HG03439 (cell line): ENCODE measurements around the gene OIT3.

Source experiments
- ATAC-seq: cut with Tn5 transposase; IDR thresholded peaks from one replicate; pipeline ENCODE4 v1.9.1; 2021; ENCODE audit warnings: mild to moderate bottlenecking, moderate library complexity; ENCODE audit not compliant: unreplicated experiment

The OIT3 gene

DNA sequence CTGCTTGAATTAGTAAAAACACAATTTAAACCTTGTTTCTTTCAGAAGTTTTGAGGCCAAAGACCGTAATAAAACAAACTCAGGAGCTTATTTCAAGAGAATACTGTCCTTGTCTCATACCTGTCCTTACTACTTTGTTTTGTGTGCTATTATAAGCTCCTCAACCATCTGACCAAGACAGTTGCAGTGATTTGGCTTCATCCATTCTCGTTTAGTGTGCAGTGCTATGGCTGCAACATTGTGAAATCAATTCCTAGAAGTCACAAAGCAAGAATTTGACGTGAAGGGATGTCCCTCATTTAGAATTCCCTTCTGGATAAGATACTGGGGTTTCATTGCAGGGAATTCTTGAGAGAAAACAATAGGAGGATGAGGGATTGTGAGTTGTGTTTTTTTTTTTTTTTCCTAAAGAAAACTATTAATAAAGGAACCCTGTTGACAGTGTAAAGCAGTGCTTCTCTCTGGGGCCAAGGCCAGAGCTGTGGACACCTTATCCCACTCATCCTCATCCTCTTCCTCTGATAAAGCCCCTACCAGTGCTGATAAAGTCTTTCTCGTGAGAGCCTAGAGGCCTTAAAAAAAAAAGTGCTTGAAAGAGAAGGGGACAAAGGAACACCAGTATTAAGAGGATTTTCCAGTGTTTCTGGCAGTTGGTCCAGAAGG is at the start of gene OIT3:
Gene OIT3, plus strand, starts transcription at position 604 of the 663 bp plus-strand sequence. CDS start 60 bp downstream, outside the sequence.
- ATAC-seq = no peak

DNA sequence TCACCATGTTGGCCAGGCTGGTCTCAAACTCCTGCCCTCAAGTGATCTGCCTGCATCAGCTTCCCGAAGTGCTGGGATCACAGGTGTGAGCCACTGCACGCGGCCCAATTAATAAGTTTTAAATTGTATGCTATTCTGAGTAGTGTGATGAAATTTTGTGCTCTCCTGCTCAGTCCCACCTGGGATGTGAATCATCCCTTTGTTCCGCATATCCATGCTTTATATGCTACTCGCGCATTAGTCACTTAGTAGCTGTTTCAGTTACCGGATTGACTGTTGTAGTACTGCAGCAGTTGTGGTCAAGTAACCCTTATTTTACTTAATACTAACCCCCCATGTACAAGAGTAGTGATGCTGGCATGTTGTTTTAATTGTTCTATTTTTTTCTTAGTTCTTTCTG is 47.3 kb upstream of the OIT3 start:
- no peak for ATAC-seq

DNA sequence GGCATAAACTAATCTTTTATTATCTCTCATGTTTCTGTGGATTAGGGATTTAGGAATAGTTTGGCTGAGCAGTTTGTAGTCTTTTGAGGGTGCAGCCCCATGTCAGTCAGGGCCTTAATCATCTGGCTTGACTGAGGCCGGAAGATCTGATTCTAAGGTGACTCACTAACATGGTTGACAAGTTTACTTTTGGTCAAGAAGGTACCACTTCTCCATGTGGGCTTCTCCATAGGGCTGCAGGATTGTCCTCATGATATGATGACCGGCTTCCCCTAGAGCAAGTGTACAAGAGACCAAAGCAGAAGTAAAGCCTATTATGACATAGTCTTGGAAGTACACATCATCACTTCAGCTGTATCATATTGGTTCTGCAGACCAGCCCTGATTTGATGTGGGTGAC is 45.9 kb upstream of the OIT3 start:
- ATAC-seq = no peak

DNA sequence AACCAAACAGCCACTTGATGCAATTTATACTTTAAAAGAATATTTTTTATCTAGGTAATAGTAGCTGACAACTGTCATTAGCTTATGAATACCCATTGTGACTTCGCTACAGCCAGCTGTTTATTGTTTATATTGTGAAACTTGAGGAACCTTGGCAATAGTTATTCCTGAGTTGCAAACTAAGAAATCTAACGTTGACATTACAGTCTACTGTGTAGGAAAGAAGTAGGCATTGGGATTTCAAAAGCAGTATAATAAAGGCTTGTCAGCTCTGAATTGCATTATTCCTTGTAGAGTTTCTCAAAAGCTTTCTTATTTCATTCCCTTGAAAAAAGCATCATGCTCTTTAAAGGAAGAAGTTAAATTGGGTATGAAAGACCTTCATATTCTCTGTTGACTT is 42.7 kb upstream of the OIT3 start:
- ATAC-seq = no peak

DNA sequence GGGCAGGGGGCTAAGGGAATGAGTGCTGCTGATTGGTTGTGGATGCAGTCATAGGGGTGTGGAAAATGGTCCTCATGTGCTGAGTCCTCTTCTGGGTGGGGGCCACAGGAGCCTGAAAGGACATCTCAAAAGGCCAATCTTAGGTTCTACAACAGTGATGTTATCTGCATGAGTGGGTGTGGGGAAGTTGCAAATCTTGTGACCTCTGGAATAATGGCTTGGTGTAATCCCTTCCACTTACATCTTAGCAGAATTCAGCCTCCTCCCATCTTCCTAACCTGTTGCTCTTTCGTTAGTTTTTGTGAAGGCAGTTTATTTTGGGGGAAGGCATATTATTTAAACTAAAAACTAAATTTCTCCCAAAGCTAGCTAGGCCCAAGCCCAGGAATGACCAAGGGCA is 42.0 kb upstream of the OIT3 start:
- ATAC-seq = no peak

DNA sequence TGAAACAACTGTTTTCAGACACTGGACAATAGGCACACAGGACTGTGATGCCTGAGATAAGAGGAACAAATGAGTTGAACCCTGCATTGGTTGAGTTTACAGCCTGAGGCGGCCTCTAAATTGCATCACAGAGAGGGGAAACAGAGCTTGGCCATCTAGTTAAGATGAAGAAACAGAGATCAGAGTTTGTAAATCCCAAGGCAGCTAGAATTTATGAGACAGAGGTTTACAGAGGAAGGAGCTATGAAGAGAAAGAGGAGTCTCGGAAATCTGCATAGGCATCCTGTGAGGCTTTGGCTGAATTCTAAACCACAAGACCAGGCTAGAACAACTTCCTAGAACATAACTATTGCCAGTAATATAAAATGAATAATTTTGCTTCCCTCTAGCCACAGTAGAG is 41.0 kb upstream of the OIT3 start:
- ATAC-seq = no peak

DNA sequence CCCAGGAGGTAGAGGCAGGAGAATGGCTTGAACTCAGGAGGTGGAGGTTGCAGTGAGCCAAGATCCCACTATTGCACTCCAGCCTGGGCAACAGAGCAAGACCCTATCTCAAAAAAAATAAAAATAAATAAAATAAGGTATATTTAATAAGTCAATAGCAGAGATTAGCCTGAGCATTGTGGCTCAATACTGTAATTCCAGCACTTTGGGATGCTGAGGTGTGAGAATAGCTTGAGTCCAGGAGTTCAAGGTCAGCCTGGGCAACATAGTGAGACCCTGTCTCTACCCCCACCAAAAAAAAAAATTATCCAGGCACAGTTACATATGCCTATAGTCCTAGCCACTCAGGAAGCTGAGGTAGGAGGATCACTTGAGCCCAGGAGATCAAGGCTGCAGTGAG is 38.4 kb upstream of the OIT3 start:
- no peak for ATAC-seq

DNA sequence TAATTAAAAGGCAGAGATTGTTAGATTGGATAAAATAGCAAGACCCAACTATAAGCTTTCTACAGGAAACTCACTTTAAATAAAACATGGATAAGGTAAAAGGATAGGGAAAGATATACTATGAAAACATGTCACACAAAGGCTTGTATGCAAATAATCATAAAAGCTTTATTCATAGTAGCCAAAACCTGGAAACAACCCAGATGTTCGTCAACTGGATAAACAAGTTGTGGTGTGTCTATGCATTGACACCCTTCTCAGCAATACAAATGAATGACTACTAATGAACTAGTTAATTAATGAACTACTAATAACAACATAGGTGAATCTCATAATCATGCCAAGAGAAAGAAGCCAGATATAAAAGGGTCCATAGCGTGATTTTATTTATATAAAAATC is 37.7 kb upstream of the OIT3 start:
- ATAC-seq = no peak

DNA sequence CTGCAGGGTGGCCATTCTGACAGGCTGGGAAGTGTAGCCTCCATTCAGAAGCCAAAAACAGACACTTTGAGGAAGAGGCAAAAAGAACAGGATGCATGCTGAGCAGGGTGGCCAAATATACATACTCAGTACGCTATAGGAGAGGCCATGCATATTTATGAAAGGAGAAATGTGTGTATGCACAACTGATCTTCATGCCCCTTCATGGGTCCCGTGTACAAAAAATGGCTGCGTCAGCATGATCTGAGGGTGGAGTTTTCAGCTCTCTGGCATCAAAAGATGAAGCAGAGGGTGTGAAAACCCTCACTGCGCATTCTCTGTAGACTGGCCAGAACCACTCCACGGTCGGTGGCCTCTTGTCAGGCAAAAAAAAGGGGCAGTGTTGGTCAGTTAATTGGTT is 35.5 kb upstream of the OIT3 start:
- ATAC-seq = no peak

DNA sequence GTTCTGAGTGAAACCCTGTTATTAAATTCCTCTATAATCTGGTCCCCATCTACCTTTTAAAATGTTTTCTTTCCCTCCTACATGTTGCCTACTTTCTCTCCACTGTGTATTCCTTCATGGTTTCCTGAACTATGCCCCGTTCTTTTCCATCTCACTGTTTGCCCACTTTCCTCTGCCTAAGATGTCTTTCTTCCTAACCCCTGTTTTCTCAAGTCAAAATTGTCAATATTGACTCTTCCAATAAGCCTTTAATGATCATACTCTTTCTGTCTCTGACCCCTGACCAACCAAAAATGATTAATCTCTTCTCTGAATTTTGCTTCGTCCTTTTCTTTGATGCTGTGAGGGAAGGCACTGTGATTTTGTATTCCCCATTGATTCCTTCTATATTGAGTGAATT is 30.6 kb upstream of the OIT3 start:
- no peak for ATAC-seq

DNA sequence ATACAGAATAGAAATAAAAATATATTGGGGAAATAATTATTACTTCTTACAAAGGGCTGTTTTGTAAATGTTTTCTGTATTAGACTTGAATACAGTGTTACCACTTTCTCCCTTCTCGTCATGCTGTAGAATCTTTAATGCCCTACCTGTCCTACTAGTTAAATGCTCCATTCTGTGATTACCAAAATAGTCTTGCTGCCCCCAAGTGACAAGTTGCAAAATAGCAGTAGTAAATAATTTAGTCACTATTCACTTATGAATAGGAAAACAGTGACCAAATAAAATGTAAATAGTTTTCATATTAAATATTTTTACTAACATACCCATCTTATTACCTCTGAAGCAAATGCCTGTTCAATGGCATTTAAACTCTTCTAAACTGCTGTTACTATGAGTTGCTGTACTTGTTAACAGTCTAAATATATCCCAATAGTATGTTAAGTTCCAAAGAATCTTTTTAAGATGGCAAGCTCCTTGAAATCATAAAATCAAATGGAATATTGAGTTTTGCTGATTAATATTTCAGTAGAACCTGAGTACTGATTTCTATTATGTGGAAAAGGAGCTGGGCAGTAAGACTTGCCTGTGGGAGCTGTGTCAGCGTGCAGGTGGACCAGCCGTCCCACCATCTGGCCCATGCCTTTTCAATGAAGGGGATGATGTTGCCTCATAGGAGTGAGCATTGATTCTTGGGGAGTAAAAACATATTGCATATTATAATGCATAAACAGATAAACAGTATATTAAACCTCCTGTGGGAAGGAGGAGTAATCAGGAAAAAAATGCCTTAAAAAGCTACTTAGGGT is 18.1 kb upstream of the OIT3 start:
- ATAC-seq = no peak

DNA sequence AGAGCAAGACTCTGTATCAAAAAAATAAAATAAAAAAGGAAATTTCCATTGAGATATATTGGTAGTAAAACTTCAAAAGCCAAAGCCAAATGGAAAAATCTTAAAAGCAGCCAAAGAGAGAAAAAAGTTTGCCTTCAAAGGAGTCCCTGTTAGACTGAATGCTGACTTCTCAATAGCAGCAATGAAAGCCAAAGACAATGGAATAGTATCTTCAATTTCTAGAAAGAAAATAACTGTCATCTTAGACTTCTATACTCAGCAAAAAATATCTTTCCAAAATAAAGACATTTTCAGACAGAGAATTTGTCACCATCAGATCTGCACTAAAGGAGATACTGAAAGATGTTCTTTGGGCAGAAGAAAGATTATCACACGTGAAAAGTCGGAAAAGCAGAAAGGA is 14.3 kb upstream of the OIT3 start:
- ATAC-seq = no peak

DNA sequence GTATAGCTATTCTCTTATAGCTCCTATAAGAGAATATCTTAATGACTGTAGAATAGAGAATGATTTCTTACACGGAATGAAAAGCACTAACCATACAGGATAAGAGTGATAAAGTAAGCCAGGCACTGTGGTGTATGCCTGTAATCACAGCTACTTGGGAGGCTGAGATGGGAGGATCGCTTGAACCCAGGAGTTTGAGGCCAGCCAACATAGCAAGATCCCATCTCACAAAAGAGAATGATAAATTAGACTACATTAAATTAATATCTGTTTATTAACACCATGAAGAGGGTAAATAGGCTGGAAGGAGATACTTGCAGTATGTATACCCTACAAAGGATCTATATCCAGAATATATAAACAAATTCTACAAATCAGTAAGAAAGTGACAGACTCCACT is 12.2 kb upstream of the OIT3 start:
- ATAC-seq = no peak

DNA sequence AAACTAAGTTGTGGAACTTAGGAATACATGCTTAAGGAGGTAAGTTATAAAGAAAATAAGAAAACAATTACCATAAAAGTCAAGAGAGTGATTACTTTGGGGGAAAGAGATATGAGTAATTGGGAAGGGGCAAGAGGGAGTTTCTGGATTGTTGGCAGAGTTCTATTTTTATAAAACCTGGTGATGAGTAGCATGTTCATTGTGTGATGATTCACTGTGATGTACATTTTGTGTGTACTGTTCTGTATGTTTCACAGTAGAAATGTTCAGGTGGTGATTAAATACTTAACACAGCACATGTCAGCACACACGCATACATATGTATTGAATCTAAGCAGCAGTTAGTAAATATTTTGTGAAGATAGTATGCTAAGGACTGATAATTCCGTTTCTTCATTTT is 9.7 kb upstream of the OIT3 start:
- ATAC-seq = no peak

DNA sequence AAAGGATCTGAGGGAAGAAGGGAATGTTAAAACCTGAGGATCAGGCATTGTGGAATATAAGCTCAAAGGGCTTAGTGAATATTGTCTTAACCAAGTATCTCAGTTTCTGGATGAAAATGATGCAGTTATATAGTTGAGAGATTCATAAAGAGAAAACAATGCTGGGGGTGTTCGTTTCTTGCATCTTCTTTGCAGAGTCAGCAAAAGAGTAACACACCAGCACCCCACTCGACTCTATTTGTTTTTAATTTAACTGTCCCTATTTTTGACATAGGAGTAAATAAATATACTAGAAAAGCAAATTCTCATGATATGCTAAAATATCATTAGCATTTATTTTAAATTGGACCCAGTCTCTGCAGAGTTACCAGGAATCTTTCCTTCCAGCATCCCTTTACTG is 7.6 kb upstream of the OIT3 start:
- ATAC-seq = no peak

DNA sequence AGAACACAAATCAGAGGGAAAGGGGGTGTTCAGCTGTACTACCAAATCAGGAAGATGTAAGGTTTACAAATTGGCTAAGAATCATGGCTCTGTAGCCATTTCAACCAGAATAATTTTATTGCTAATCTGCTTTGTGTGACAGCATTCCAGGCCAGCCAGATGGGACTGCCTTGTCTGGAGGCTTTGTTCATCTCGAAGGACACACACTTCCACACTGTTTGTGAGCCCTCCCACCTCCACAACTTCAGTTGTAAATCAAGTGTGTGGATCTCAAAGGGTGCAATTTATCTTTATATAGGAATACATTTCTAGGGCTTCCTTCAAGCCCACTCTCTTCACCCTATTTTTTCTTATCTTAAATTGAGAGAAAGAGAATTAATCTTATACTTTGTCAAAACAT is 6.9 kb upstream of the OIT3 start:
- ATAC-seq = no peak

DNA sequence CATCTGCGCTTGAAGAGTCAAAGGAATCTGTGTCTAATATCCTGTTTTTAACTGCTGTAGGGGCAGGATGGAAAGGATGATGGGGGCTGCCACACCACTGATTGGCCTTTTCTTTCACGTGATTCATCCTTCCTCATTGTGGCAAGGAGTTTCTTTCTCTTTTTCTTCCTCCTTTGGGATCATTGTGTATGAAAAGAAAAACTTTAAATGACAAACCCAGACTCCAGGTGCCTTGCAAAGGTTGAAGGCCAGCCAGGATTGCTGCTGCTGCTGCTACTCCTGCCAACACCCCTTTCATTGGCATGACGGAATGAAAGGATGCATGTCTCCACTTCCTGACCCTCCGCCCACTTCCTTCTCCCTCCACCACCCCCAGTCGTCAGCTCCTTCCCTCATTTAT is 6.5 kb upstream of the OIT3 start:
- ATAC-seq = no peak

DNA sequence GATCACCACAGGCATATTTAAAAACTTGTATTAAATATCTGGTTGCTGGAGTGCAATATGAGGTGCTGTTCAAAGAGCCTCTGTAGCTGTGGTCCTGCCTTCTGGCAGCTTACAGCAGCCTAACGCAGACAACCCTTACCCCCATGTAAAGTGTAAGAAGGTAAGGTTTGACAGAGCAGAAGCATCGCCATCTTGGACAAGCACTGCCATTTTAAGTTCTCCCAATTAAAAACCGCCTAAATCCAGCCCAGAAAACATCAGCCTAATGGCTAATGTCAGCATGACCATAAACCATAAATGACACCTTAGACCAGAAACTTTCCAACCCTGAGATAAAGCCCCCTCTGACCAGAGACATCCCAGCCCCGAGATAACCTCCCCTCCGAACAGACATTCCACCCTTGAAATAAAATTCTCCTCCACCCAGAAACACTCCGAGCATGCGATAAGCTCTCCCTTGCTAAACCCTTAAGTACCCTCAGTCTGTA is 5.3 kb upstream of the OIT3 start:
- no peak for ATAC-seq

DNA sequence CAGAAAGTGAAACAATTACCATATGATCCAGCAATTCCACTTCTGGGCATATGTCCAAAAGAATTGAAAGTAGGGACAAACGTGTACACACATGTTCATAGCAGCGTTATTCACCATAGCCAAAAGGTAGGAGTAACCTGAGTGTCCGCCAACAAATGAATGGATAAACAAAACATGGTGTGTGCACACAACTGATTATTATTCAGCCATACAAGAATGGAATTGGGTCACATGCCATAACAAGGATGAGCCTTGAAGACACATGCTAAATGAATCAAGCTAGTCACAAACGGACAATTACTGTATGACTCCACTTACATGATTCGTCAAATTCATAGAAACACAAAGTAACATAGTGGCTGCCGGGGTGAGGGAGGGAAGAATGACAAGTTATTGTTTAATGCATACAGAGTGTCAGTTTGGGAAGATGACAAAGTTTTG is 4.1 kb upstream of the OIT3 start:
- no peak for ATAC-seq

DNA sequence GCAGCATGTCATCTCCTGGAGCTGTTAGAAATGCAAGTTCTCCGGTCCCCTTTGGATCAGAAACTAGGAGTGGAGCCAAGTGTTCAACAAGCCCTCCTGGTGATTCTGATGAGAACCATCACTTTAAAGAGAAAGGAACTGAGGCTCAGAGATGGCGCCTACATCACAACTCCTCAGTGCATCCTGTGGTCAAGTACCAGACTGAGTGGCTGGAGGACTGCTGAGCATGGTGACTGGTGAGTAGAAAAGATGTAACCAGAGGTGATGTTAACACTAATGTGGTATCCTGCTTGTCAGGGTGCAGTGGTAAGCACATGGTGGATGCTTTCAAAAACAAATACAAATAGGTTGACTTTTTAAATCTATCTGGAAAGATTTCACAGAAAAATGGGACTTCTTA is 3.5 kb upstream of the OIT3 start:
- ATAC-seq = no peak

DNA sequence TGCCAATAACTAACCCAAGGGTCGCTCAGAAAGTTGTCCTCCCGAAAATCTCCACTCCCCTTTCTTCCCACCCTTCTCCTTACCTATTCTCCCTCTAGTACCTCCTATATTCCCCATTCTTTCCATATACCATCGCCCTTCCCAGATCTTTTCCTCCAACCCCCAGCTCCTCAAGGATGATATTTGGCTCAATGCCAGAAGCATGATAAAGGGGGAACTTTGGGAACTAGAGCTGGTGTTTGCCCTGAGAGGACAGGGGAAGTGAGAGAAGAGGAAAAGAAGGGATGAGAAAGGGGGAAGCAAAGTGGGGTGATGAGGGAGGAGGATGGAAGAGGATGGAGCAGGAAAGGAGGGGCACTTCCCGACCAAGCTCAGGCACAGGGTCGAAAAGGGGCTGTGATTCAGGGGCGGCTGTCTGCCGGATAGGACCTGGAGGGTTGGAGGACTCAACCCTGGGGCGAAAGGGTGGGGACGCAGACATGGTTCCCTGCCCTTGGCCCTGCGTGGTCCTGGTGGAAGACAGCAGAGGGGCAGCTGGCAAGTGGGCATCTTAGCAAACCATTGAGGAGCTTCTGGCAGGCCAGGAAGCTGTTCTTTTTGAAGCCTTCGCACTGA is 1.8 kb downstream of the OIT3 start:
- no peak for ATAC-seq

DNA sequence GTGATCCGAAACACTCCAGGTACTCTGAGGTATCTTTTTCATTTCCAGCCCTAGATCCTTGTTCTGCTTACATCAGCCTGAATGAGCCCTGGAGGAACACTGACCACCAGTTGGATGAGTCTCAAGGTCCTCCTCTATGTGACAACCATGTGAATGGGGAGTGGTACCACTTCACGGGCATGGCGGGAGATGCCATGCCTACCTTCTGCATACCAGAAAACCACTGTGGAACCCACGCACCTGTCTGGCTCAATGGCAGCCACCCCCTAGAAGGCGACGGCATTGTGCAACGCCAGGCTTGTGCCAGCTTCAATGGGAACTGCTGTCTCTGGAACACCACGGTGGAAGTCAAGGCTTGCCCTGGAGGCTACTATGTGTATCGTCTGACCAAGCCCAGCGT is 5.1 kb downstream of the OIT3 start:
- no peak for ATAC-seq
